Activated naive CD4-positive, alpha-beta T cell treated with Interleukin-2 at 50 U/mL for 16 hours (primary cell): ENCODE measurements around the gene MRM2.
A peak's percentile ranks its signal among the peaks of the same experiment; 100 is the strongest.

Experiments used
- DNase-seq: peaks from one replicate; pipeline ENCODE4 v3.0.0-alpha.2; 2020

The MRM2 gene

DNA sequence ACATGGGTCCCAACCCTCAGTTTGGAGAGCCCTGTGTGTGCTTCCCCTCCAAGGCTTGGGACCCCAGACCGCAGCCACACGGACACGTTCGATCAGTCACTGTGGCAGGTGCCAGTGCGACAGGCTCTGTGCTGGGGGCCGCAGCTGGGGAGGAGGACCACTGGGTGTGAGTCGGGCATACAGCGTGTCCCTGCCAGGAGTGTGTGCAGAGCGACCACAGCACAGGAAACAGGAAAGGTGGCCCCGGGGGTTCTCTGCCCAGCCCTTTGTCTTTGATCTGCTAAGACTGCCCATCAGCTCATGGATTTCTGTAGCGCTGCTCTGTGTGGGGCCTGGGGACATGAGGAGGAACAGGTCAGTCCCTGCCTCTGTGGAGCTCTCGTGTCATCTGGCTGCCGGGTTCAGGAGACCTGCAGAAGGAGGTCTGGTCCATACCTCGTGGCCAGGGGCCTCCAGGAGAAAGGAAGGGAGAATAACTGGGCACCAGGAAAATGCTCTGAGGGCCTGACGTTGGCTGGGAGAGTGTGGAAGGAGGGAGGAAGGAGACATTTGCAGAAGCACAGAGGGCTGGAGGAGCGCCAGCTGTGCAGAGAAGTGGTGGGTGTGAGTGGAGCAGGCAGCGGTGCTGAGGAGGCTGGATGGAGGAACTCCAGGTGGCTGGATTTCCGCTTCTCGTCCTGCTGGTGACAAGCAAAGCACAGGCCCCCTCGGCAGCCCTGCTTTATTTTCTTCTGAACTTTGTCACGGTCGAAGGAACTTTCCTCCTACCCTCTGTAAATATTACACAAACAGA is 4.1 kb upstream of the MRM2 start:
- DNase-seq: no peak

DNA sequence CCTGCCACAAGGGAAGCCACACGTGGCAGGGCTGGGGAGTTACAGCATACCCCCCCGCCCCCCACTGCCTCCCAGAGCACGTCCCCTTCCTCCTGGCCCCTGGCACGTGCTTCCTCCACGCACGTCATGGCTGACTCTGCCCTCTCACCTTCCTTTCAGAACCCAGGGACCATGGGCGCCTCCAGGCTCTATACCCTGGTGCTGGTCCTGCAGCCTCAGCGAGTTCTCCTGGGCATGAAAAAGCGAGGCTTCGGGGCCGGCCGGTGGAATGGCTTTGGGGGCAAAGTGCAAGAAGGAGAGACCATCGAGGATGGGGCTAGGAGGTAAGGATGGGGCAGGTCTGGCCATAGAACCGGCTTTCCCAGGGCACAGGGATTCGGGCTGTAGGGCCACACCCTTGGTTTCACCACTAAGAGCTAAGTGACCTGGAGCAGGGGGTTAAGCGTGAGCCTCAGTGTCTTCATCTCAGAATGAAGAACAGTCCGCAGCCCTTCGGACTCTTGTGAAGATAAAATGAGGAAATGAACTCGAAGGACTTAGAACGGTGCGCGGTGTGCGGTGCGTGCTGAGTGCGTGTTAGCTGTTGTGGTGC is 2.5 kb upstream of the MRM2 start:
- no peak for DNase-seq

DNA sequence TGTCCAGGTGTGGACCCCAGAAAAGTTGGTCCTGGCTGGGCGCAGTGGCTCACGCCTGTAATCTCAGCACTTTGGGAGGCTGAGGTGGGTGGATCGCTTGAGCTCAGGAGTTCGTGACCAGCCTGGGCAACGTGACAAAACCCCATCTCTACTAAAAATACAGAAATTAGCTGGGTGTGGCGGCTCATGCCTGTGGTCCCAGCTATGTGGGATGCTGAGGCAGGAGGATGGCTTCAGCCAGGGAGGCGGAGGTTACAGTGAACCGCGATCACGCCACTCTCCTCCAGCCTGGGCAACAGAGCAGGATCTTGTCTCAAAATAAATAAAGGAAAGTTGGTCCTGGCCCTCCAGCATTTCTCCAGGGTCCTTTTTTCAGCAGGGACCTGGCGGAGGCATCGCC is 1.5 kb upstream of the MRM2 start:
- no peak for DNase-seq

DNA sequence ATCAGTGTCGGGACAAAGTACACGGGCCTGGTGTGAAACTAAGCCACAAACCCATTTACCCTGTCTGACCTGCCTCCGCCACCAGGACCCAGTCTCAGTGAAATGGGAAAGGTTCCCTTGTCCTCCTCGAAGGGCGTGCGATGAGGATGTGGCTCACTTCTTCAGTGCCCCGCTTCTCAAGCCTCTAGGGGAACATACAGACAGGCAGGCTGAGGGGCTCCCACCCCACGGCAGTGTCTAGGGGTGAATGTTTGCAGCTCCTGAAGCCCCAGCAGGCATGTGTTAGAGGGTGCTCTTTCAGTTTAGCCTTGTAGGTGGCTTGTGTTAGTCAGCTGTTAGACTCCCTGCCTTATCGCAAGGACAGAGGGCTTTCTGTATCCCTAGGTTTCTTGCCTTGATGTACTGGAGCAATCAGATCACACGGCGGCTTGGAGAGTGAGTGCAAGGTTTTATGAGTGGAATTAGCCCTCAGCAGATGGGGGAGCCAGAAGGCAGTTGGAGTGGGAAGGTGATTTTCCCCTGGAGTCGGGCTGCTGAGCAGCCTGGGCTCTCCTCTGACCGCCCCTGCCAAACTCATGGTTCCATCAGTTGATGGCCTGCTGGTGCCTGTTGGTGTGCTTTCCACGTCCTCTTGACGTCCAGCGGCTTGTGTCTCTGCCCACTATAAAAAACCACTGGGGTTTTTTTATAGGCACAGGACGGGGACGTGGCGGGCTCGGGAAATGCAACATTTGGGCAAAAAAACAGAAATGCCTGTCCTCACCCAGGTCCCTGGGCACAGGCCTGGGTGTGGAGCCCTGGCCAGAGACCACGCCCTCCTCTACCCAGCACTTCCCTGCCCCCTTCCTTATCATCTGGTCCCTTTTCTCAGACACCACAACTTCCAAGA is 780 bp upstream of the MRM2 start:
- peak; percentile 17 for DNase-seq

DNA sequence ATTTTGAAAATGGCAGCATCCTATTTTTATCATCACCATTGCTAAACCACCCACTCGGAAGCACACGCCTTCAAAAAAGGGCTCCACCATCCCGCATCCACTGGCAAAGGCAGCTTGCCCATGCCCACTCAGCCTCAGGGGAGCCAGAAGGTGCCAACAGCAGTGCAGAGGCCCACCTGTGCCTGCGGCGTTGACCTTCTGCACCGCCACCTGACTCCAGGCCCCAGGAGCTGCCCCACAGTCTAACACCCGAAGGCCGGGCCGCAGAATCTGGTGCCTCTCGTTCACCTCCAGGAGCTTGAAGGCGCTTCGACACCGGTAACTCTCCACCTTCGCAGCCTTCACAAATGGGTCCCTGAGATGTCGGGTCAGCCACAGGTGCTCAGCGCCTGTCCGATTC is 2.8 kb downstream of the MRM2 start:
- DNase-seq: no peak

DNA sequence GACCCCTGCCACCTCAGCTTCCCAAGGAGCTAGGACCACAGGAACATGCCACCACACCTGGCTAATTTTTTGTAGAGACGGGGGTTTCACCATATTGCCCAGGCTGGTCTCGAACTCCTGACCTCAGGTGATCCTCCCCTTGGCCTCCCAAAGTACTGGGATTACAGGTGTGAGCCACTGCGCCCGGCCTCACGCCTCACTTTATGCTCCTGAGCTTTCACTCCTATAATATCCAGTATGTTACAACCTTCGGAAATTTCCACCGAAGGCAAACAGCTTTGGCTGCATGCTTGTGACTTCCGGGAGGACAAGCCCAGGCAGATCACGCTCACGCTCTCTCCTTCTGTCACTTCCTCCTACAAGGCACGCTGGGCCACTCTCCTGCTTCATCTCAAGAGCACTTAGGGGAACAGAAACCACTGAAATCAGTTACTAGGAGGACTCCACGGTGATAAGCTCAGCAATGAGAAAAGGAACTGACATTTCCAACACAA is 4.8 kb downstream of the MRM2 start:
- DNase-seq: no peak

DNA sequence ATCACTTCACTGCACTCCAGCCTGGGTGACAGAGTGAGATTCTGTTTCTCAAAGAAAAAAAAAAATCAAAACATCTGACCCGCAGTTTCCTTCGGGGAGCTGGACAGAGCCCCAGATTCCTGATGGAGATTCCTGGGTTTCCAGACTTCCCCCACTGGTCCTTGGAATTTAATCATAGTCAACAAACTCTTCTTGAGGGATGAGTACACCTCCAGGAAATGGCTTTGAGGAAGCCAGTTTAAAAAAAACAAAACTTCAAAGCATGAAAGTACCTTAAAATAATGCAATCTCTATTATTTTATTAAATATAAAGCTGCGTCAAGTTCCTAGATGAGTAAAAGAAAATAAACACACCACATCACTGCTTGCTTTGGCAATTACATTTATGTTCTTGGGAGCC is 8.1 kb downstream of the MRM2 start:
- no peak for DNase-seq

DNA sequence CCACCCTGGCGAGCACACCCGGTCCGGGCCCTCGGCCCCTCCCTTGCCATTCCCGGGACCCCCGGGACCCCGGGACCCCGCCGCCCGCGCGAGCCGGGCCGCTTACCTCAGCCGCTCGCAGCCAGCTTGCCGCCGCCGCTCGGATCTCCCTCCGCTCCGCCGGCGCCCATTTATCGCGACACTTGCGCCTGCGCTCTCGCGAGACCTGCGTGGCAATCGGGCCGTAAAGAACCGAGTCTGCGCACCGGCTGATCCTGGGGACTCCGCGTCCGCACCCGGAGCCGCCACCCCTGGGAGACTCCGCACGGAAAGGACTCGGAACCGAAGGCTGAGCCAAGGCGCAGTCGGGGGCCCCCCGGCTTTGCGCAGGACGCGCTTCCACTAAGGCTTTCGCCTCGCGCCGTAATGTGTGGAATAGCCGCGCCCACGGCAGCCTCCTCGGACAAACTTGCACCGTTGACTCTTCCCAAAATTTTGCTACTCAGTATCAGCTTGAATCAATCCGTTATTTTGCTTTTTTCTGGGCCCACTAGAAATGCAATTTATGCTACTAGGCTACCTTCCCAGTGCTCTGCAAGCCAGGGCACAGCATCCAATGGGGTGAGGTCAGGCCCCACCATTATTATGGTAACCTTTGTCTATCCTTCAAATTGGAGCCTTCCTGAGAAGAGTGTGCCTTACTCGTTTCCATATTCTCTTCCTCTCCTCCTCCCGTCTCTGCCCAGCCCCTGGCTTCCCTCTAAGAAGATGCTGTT is 9.1 kb downstream of the MRM2 start, which contains the start of gene MAD1L1:
Gene MAD1L1 (minus strand): TSS at position 180 of the 755 bp plus-strand sequence. CDS start 2,812 bp downstream, outside the sequence.
- DNase-seq: peak; percentile 88

DNA sequence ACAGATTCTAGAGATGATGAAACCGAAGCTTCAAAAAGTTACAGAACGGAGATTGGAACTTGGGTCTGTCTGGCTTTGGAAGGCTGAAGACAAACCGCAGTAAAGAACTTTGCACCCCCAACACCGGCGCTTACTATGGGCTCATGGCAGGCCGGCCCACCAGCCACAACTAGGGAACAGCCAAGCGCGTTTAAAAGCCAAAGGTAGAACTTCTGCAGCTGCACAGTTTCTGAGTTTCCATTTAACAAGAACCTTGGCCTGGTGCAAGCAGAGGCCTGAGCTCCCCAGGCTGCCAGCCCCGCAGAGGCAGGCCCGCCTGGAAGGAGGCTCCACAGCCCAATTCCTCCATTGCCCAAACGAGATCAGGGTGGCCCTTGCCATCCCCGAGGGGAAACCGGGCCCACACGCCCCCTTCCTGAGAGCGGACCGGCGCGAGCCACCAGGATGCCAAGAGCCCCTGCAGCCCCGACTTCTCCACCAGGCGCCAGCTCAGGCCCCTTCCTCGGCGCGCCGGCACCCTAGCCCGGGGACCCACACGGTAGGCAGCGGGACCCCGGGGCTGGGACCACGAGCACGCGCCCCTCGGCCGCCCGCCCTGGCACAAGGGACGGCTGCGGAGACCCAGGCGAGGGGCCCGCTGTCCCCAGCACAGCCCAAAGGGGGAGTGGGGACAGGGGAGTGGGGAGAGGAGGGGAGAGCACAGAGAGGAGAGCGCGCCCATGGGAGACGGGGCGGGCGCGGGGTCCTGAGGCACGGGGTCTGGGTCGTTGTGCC is 9.8 kb downstream of the MRM2 start:
- peak; percentile 26 for DNase-seq

DNA sequence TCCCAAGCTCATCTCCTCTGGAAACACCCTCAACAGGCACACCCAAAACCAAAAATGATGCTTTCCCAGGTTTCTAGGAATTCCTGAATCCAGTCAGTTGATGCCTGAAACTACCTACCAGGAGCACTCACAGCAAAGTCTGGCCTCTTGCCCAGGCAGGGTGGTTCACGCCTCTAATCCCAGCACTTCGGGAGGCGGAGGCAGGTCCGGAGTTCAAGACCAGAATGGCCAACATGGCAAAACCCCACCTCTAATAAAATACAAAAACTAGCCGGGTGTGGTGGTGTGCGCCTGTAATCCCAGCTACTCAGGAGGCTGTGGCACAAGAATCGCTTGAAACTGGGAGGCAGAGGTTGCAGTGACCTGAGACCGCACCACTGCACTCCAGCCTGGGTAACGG is 11.1 kb downstream of the MRM2 start:
- DNase-seq: no peak

DNA sequence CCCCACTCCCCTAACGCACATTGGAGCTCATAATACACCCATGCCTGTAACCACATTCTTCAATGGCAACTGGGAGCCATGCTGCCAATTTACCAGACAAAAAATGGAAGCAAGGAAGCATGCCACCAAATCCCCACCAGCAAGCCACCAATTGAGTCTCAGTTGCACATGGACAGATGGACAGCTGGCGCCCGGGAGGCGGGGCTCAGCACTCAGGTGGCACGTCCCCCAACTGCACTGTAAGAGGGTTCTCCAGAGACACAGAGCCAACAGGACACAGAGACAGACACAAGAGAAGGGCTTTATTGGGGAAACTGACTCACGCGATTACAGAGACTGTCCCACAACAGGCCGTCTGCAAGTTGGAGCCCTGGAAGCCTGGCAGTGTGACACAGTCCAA is 11.8 kb downstream of the MRM2 start:
- no peak for DNase-seq

DNA sequence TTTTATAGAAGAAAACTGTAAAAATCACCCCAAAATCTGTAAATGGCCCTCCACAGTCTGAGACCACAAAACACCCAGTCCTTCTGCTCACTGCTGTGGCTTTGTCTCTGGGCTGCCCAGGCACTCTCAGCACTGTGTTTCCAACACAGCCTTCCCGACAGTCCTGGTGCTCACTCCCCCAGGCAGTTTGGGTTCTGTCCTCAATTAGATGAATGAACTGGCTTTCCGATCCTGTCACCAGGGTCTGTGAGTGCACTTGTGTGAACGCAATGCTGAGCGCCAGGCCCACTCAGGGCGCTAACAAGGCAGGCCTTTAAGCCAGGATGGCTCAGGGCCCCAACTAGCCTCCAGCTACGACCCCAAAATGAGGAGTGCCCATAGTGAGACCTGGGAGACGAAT is 12.5 kb downstream of the MRM2 start:
- no peak for DNase-seq

DNA sequence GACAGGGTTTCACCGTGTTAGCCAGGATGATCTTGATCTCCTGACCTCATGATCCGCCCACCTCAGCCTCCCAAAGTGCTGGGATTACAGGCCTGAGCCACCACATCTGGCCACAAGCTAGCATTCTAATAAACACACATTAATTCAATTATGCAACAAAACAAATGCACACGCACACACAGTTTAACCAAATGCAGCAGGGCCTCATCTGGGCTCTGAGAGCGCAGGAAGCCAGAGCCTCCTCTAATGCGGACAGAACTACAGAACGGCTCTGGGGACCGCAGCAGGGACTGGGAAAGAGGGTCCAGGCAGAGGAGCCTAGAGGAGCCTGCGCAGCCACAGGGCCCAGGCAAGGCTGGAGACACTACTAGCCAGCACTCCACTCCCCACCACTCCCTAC is 13.1 kb downstream of the MRM2 start:
- no peak for DNase-seq

DNA sequence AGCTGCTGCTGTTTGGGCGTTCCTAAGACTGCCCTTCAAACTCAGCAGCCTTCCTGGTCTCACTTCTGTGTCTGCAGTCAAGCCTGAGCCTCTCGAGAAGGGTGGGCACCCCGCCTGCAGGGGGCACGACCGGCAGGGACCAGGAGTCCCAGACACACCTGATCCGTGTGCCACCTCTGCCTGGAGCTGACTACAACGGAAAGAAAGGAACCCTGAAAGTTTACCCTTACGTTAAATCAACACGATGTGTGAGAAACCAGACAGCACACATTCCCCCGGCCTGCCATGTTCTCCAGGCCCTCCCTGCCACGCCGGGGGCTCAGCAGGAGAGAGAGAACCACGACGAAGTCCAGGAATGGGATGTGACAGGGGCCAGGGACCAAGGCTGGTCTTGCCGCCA is 14.3 kb downstream of the MRM2 start:
- no peak for DNase-seq

DNA sequence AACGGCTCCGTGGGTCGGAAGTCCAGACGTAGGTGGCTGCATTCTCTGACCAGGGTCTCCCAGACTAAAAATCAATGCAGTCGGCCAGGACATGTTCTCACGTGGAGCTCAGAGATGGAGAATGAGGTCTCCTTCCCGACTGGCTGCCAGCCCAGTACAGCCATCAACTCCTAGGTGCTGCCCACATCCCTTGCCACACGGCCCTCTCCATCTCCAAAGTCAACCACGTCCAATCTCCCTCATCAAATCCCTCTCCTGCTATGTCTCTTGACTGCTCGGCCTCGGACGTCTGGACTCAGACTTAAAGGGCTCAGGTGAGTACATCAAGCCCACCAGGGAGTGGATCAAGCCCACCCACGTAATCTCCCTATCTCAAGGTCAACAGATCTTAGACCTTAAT is 16.2 kb downstream of the MRM2 start:
- DNase-seq: no peak

DNA sequence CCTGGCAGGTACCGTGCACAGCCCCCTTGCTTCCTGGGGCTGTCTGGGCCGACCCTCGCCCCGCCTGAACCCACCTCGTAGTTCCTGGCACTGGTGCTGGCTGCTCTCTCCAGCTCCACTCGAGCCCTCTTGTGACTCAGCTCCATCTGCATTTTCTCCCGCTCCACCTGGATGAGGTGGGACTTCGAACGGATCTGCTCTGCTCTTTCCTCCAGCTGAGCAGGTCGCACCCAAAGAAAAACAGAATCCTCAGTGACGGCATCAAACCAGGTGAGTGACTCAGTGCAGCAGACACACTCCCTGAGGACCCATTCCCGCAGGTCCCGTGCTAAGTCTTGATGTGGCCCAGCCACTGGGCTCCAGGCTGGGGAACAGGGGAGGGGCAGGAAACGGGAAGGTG is 16.7 kb downstream of the MRM2 start:
- DNase-seq: no peak

DNA sequence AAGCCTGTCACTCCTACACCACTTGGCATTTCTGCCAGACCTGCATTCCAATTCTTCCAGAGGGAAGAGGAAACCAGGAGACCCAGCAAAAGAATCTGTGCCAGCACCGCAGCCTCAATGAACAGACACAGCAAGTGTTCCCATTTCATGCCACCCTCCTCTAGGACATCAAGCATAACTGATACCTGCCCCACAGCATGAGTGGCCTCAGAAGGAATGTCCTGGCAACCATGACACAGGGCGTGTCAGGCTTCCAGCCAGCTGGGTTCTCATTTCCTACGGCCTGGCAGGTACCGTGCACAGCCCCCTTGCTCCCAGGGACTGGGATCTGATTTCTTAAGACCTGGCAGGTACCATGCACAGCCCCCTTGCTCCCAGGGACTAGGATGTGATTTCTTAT is 17.1 kb downstream of the MRM2 start:
- DNase-seq: no peak

DNA sequence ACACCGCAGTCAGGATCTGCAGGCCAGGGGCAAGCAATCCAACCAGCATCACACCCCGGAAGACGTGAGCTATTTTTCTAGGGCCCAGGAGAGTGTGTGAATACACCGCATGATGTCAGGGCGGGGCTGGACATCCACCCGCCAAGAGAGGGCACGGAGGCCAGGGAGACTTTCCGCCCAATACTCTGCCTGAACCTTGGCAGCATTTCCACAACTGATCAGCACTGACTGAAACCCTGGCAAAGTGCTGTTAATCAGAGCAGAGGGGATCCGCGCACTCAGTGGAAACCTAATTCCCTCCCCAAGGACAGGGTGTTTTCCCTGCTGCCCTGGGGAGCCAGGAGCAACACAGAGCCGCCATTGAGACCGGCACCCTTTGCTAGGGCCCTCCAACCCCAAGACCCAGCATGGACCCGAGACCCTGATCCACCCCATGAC is 17.5 kb downstream of the MRM2 start:
- DNase-seq: no peak

DNA sequence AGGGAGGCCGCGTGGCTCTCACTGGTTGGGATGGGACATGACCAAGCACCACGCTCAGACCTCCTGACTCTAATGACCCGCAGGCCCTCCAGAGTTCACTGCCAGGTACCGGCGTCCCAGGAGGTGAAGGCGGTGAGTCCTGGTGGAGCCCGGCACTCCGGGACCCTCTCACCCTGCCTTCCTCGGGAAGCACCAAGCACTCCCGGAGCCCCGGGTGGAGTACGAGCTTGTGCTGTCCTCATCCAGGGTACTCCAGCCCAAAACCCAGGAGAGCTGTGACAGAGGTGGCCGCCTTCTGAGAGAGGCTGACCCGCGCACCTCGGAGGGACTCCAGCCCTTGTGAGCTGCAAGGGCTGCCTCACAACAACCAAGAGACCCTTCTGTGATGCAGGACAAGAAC is 18.7 kb downstream of the MRM2 start:
- DNase-seq: no peak

DNA sequence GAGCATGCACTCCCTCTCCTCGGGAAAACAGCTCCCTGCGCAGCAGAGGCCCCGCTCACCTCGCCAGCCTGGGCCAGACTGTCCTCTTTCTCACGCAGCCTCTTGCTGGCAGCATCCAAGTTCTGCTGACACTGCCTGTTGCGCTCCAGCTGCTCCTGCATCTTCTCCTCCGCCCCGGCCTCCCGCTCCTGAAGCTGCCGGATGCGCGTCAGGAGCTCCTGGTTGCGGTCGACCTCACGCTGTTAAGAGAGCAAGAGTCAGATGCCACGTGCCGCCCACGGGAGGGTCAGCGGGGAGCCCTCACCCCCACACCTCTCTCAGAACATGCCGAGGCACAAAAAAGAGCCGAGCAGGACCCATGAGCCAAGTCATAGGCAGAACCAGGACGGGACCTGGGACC is 19.5 kb downstream of the MRM2 start:
- DNase-seq: no peak

DNA sequence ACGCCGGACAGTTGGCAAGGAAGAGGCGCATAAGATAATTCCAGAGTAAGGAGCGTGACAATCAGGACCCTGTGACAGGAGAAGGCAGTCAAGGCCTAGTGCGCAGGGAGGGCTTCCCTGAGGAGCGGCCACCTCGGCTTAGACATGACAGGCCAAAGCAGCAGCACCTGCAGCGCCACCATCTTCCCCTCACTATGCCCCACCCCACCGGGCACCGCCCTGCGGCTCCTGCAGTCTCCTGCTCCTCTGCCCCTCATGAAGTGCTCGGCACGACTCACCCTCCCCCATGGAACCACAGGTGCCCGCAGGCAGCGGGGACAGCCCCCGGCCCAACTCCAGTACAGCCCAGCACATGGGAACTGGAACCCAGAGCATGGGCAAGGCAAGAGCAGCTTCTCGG is 21.1 kb downstream of the MRM2 start:
- no peak for DNase-seq

DNA sequence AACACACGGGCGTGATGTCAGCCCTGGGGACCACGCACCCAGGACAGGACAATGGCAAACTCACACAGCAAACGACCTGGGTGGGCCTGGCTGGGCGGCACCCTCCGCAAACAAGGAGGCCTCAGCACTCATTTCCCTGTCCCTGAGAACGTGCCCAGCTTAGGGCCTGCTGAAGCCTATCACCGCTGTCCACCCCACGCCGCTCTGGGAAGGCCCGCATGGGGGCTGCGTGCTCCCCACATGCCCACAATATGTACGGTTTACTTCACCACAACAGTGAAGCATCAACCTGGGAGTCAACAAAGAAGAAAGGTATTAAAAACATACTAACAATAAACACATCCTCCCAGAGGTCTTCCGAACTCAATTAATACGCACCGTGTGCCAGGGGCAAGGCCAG is 21.5 kb downstream of the MRM2 start:
- no peak for DNase-seq
